ENCODE results near the gene TP73.
A peak's percentile ranks its signal among the peaks of the same experiment; 100 is the strongest.

TP73 gene

DNA sequence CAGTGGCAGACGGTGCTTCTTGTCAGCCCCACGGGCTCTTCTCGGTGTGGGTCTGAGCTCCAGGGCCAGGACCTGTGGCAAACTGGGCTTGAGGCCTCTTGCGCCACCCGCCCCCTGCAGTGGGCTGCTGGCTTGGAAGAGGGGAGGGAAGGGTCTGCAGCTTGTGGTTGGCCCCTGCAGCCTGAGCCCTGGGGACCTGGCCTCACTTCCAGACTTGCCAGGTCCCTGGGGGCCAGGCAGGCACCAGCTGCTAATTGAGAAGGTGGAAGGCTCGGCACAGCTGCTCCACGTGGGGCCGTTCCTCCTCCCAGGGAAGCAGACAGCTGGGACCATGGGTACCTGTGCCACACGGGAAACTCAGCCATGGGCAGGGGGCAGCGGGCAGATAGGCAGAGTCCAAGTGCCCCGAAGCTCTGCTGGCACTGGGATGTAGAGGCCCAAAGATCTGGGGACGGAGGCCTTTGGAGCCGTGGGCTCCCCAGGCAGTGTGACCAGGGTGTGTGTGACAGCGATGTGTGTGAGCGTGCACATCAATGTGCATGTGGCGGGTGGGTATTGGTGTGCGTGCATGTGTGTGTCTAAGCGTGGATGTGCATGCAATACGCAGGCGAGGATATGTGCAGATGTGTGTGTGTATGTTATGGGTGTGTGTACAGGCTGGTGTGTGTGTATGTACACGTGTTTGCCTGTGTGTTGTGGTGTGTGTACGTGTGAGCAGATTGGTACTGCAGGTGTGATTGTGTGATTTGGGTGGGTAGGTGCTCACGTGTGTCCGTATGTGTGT, 39.3 kb downstream of the TP73 start:
- DNase-seq = peak; percentile 73 to 82

DNA sequence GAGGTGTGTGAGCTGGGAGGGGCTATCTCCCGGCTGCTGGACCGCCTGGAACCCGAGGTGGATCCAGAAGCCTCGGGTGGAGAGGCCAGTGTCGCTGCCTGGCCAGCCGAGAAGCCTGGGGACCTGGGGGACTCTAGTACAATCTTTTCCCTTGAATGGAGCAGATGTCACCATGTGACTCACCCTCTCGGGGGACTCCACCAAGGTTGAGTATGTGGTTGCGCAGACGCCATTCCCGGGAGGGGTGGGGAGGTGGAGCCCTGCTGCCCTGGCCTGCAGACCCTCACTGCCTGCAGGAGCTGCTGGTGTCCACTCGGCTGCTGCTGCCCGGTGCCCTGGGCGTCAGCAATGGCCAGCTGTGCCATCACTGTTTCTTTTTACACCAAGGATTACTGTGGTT, 40.3 kb downstream of the TP73 start:
- DNase-seq = peak; percentile 56 to 65

DNA sequence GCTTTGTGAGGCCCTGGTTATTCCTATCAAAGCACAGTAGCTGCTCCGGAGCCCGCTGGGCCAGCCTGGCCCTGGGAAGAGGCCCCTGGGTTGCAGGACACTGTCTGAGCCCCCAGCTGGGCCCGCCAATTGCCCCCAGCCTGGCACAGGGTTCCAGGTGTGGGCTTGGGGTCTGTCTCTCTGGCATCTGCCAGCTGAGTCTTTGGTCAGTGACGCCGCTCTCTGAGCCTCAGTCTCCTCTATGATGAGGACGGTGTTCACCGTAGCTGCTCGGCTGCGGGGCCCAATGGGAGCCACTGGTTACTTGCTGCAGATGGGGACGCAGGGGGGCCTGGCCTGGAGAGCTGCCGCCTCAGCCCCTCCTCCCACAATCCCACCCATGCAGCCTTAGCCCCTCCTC, 41.0 kb downstream of the TP73 start:
- DNase-seq = no peak

DNA sequence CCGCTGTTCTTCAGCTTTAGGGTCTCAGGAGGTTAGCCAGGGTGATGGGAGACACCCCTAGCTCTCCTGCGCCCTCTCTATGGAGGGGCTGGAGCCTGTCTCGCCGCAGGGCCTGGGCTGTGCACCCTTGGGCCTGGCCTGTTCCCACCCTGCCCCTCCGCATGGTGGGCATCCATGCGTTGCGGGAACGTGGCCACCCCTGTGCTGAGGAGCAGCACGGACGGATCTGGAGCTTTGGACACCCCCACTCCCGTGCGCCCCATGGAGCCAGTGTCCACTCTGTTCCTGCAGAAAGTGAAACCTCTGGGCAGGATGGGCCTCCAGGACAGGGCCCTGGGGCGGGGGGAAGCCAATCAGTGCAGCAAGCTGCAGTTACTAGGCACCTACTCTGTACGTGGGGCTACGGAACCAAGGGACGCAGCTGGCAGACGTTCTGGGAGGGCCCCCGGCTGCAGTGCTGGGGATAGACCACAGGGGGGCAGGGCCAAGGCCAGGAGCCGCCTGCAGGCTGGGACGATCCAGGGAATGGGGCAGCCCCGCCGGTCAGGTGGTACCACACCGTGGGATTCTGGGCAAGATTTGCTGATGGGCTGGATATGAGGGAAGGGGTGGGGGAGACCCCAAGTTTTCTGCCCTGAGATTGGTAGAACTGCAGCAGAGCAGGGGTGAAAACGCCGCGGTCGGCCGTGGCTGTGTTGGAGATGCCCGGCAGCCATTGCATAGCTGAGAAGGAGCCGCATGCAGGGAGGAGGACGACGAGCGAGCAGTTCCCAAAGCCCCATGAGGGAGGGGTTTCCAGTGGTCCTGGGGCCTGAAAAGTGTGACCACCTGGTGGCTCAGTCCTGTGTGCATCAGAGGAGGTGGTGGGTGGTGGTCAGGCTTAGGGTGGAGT, 43.3 kb downstream of the TP73 start:
- DNase-seq = peak in 1 of 2 experiments; percentile 64

DNA sequence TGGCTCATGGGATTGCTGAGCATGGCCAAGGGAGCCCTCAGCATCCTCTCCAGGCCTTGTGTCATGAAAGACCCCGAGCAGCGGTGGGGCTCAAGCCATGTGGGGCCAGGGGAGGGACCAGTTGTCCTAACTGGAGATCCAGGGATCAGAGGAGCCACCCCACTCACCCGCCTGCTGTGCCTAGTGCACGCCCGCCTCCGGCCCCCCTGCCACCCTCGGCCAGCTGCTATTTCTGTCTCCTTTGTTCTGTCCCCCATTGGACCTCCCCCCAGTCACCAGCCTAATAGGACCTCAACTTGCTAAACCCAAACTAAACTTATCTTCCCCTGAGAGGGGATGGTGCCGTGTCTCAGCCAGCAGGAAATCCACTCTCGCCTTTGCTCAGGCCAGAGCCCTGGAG, 44.4 kb downstream of the TP73 start:
- DNase-seq = peak in 1 of 2 experiments; percentile 55

DNA sequence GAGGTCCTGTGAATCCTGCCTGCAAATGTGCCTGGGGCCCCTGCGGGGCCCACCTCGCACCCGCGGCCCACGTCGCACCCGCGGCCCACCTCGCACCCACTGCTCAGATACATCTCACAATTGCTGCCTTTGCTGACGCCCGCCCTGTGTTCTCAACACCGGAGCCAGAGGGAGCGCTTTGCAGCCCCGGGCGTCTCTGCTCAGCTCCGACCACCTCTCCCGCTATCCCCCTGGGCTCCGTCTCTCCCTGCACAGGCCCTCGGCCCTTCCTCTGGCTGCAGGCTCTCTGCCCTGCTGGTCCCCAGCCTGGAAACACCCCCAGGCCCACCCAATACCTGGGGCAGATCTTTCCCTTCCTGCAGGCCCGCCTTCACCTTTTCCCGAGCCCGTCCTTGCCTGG, 44.8 kb downstream of the TP73 start:
- DNase-seq = no peak

DNA sequence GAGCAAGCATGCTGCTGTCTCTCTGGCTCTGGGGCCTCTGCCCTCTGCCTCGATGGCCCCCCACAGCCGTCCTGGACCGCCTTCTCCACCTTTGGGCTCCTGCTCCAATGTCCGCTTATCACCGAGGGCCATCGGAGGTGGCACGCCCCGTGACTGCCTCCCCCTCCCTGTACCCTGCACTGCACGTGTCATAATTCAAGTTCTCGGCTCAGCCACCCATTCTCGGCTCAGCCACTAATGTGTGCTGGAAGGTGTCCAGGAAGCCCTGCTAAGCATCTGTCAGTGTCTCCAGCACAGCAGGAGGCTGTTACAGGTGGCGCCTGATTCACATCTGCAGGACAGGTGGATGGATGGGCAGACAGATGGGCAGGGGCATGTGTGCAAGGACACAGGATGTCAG, 45.5 kb downstream of the TP73 start:
- DNase-seq = peak; percentile 90 to 95

DNA sequence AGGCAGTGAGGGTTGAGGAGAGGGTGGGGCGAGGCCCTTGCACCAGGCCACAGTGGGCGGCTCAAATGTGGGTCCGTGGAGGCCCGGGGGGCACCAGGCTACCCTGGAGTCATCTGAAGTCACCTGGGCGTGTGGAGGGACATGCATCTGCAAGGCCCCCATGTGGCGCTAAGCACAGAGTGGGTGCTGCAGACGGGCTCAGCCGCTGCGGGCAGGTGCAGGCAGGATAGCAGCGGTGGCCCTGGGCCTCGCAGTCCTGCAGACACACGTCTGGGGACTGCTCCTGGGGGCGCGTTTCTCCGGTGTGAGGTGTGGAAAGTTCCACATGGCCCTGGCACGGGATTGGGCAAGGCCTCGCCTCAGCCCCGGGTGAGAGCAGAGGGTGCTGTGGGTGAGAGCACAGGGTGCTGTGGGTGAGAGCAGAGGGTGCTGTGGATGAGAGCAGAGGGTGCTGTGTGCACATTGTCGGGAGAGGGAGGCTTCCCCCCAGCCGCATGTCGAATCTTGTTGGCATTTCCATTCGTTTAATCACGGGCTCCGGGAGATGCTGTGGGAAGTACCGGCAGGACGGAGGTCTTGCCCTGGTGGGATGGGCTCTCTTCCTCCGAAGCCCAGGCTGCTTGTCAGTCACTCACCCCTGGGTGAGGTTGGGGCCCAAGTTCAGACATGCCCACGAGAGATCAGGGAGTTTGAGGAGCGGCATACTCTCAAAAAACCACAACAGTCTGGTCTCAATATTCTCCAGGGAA, 46.5 kb downstream of the TP73 start:
- DNase-seq = no peak

DNA sequence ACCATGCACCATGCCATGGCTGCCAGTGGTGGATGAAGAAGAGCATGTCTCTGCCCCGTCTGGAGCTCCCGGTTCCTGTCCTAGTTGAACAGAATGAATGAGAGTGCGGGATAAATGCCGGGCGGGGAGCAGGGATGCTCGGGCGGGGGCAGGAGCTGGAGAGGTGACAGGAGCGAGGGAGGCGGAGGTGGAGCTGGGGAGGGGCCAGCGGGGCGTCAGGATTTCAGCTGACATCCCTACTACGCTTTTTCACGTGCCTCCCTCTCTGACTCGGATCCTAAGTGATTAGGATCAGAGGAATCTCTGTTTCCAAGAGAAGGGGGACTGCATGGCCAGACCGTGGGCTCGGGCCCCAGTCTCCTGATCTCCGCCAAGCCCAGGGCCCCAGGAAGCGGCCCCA, 47.3 kb downstream of the TP73 start:
- DNase-seq = no peak

DNA sequence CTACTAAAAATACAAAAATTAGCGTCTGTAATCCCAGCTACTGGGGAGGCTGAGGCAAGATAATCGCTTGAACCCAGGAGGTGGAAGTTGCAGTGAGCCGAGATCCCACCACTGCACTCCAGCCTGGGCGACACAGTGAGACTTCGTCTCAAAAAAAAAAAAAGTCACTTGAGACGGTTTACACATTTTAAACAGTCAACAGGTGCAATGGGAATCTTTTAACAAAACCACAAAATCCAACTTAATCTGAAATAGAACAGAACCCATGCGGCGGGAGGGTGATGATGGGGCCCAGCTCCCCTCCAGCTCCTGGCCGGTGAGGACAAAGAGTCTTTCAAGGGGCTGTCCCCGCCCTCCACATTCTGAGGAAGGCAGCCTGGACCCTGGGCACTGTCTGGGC, 48.3 kb downstream of the TP73 start:
- no peak for DNase-seq

DNA sequence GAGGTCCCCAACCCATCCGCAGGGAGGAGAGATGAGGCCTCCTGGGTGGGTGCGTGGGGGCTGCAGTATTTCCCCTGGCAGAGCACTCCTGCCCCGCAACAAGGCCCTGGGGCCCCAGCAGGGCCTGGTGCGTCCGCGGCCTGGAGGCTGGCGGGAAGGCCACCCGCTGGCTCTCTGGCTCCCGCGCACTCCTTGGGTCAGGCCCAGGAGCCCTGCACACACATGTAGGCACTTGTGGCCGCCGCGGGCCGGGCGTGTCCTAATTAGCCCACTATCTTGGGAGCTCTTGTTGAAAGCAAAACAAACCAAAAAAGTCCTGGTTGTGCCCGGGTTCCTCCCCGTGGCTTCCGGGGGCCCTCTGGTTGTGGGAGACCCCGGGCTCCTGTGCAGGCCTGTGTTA, 50.2 kb downstream of the TP73 start:
- DNase-seq = no peak

DNA sequence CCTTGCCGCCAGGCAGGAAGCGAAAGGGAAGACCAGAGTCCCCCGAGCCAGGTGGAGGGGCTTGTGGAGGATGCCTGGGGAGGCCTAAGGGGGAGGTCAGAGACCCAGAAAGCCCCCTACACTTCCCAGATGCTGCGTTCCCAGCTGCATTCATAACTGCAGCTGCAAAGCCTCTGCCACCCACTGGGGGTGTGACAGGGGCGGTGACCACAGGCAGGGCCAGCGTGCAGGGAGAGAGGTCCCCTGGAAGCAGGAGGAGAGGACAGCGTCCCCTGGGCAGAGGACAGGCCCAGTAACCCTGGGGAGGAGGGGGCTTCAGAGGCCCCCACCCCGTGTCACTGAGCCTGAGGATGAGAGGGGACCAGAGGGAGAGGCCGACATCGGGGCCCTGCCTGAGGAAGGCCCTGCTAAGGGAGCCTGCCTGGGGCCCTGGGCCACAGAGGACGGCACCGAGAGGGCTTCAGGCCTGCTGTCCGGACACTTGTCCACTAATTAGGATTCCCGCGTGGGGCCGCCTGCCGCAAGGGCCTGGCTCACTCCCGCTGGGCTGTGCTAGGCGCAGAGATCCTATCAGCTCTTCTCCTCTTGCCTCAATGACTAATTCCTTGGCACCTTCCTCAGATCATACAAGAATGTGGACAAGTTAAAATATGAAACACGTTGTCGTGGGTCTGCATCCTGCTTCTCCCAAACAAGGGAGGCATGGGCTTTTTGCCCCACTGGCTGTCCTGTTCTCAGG, 50.8 kb downstream of the TP73 start:
- no peak for DNase-seq

DNA sequence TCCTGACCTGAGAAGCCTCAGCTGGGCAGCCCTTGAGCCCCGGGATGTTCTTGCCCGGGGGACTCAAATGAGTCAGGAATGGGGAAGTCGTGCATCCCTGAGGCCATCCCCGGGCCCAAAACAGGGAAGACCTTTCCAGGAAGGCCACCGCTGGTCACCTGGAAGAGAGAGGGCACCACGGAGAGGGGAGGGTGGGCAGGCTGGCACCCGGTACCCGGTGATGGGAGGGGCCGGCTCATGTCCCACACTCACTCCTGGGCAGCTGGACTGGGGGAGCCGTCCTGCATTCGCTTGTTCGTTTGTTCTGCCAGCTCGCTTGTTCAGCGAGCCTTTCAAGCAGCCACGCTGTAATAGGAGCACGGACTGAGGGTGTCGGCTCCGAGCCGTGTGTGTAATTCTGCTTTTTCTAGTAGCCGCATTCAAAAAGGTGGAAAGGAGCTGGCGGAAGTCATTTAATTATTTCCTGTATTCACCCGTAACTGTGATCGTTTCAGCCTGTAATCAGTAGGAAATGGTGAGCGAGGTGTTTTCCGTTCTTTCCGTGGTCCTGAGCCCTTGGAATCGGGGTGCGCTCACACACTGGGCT, 51.6 kb downstream of the TP73 start:
- DNase-seq = no peak

DNA sequence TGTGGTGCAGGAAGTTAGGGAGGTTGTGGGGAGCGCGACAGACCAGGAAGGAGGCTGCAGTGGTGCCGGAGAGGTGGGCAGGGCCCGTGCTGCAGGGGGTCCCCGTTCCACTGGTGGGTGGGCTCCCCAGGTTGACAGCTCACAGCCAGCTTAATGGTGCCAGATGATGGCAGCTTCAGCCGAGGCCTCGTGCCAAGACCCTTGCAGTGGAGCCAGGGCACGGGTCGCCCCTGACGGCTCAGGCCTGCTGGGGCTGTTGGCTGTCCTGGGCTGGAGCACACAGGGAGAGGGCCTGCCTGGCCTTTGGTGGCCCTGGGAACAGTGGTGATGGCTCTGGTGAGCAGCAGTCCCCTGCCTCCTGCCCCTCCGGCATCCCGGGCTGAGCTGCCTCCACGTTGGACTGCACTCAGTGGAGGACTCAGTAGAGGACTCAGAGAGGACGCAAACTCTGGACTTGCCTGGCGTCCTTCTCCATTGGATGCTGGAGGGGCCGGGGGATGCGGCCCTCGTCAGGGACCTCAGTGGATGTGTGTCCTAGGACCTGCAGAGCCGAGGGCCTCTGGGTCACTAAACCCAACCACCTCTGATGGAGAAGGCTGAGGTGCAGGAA, 53.1 kb downstream of the TP73 start:
- DNase-seq = no peak

DNA sequence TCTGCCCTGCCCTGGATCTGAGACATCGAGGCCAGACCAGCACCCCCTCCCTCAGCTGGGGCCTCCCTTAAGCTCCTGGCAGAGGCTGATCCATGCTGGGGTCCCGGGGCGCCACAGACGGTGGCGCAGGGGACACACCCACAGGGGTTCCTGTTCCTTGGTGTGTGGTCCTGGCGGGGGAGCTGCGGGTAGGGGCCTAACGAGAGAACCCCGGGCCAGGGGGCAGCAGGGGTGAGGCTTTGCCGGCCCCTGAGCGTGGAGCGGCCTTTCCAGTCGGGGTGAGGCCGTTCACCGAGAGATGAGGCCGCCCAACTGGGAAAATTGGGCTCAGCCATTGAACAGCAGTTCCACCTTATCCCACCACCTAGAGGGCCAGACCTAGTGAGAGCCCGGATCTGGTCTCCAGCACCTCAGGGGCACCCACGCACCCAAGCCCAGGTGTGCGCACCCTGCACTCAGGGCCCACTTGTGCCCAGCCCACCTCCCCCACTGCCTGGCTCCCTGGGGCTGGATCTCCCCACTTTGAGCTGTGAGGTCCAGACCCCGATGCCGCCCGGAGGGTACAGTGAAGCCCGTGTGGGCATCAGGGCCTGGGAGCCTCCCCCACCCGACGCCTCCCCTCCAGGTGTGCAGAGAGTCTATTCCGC, 54.5 kb downstream of the TP73 start:
- DNase-seq = no peak

DNA sequence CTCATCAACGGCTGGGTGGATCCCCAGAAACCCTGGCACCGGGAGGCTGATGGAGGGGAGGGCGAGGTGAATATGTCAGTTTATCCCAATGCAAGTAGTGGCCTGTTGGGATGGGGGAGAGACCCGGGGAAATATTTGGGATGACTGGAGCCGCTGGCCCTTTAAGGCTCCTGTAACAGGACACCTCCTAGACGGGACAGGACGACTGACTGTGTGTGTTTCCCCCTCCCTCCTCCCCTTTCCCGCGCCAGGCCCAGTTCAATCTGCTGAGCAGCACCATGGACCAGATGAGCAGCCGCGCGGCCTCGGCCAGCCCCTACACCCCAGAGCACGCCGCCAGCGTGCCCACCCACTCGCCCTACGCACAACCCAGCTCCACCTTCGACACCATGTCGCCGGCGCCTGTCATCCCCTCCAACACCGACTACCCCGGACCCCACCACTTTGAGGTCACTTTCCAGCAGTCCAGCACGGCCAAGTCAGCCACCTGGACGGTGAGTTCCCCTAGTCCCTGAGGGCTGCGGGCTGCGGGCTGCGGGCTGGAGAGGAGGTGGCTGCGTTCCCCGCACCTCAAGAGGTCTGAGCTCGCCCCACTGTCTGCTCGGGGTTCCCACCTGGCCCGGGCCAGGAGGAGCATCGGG, 55.1 kb downstream of the TP73 start:
- no peak for DNase-seq

DNA sequence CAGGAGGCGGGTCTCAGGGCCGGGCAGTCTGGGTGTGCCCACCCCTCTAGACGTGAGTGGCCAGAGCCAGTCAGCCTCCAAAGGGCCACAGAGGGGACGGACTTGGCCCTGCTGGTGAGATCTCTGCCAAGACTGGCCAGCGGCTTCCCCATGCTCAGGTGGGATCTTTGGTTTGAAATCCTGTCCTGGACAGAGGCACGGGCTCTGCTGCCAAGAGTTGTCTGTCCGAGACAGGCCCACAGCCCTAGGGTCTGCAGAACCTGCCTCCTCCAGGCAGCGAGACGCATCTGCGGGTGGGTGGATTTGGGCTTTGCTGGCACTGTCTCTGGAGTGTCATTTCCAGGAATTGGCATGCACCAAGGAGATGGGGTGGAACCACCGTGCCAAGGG, 55.6 kb downstream of the TP73 start:
- DNase-seq = no peak

DNA sequence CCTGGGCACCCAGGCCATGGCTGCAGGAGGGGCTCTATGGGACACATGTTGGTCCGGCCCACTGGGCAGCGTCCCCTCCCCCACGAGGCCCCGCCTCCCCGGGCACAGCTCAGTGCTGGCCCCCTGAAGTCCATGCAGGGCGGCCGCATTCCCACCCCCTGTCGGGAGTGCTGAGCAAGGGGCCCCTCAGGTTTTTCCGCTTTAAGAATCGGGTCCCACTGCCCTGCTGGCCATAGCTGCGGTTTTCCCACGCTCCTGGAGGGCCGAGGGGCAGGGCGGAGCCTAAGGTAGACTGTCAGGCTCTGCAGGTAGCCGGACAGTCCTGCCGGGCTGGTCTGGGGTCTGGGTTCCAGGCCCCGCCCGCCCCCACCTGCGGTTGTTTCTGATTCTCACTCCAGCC, 56.5 kb downstream of the TP73 start:
- DNase-seq = no peak

DNA sequence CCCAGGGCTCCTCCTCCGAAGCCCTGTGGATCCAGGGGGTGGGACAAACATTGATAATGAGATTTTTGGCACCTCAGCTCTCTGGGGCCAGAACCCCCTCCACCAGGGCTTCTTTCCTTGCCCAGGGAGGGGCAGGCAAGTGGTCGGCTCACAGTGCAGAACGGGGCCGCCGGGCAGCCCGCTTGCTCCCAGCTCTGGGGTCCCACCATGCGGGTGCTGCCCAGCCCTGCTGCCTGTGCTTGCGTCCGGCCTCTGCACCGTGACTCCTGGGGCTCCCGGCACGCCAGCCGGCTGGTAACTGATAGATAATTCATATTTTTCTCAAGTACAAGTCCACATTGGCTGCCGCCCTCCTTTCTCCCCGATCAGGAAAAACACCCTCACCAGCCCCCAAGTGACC, 57.9 kb downstream of the TP73 start:
- DNase-seq = no peak

DNA sequence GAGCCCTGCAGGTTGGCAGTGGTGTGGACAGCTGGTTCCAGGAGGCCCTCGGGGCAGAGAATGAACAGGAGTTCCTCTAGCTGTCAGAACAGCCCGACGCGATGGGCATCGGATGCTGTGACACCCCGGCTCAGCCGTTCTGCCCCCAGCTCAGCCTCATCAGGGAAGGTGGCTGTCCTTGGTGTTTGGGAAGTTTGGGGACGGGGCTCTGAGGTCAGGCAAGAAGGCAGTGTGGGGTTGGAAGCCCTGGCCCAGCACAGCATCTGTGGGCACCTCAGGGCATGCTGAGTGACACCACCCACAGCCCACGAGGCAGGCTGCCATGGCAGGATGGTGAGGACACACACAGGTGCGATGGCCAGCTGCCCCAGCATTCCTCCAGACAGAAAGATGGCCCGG, 59.1 kb downstream of the TP73 start:
- DNase-seq = no peak
